GM18870 (cell line): ENCODE measurements around the gene ESPNL.
"Not testable (repeated sequence)": the region's sequence is repeated elsewhere in the genome, so short reads cannot be mapped to it uniquely, and the experiment has no call there.

Source experiments
- ATAC-seq: cut with Tn5 transposase; IDR thresholded peaks from one replicate; pipeline ENCODE4 v1.9.1; 2021; ENCODE audit warnings: moderate library complexity; ENCODE audit not compliant: unreplicated experiment

The ESPNL gene

DNA sequence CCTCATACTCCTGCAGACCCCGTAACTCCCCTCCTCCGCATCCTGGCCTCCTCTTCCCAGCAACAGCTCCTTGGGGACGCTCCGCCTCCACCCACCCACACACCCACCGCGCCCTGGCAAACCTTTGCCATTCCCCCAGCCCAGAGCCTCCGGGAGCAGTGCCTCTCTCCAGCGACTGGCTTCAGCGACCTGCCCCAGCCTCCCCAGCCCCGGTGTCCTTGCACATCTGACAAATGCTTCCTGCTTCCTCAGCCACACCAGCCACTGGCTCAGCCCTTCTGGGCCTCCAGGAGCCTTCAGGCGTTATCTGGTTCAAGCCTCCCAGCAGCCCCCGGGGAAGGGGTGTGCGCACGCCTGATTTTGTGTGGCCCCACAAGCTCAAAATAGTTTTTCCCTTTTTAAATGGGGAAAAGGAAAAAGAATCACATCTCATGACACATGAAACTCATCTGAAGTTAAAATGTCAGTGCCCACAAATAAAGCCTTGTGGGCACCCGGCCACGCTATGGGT lies 14.2 kb downstream of the ESPNL start:
- ATAC-seq: no peak

DNA sequence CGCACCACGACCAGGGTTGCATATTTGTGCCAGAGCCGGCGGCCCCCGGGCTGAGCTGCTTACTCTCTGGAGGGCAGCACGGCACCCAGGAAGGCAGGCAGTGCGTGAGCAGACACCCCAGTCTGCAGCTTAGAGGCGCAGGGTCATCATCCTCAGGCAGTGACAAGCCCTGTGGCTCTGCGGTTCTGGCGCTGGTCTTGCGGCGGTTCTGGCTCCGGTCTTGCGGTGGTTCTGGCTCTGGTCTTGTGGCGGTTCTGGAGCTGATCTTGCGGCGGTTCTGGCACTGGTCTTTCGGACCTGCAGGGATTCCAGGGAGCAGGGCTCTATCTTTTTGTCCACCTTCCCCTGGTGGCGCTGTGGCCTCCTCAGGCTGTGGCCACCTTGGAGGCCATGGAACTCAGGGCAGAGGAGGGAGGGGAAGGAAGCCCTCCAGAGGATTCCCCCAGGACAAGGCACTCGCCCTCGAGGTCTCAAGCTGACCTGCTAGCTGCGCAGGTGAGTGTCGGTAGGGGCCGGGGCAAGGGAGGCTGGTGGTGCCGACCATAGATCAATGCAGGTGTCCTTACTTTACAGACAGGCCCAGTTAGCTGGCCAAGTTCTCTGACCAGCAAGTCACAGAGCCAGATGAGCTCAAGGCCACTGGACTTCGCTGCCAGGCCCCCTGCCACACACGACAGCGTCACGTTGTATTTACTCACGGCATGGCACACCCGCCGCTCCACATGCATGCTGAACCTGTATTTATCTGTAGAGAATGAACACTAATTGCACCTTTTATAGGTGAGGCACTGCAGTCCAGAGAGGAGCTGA lies 14.9 kb downstream of the ESPNL start:
- no peak for ATAC-seq

DNA sequence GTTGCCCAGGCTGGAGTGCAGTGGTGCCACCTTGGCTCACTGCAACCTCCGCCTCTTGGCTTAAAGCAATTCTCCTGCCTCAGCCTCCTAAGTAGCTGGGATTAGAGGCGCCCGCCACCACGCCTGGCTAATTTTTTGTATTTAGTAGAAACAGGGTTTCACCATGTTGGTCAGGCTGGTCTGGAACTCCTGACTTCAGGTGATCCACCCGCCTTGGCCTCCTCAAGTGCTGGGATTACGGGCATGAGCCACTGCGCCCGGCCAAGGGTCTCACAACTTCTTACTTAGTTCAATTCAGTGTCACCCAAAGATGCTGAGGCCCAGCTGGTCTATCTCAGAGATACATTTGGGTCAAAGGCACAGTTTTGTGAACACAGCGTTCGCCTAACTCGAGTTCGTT lies 15.6 kb downstream of the ESPNL start:
- ATAC-seq: not testable (repeated sequence)

DNA sequence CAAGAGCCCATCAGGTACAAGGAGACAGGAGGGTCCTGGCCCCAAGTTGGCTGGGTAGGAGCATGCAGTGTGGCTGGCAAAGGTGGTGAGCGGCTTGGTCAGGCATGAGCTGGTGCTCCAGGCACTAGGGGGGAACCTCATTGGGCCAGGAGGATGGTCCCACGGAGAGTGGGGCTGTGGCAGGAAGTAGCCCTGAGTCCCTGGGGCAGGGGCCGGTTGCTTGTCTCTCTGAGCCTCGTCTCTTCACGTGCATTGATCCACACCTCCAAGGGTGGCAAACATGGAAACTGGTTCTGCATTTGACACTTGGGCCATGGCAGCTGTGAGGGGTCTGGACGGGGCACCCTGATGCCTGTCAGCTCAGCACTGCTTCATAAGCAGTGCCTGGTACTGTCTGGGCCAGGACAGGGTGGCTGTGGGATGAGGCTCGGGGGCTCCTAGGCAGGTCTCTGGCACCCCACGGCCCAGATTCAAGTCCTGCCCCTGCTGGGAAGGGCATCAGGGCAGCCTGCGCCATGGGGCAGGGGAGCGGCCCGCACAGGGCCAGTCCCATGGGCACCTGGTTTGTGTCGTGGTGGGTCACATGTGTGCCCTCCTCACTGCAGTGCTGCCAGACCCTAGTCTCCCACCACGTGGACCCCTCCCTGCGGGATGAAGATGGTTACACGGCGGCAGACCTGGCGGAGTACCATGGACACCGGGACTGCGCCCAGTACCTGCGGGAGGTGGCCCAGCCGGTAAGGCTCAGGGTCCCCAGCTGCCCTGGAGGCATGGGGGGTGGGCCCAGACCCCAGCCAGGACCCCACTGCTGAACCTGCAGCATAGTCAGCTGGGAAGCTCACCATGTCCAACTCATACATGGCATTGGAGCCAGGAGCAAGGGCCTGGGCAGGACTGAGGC lies 16.4 kb downstream of the ESPNL start:
- ATAC-seq: no peak

DNA sequence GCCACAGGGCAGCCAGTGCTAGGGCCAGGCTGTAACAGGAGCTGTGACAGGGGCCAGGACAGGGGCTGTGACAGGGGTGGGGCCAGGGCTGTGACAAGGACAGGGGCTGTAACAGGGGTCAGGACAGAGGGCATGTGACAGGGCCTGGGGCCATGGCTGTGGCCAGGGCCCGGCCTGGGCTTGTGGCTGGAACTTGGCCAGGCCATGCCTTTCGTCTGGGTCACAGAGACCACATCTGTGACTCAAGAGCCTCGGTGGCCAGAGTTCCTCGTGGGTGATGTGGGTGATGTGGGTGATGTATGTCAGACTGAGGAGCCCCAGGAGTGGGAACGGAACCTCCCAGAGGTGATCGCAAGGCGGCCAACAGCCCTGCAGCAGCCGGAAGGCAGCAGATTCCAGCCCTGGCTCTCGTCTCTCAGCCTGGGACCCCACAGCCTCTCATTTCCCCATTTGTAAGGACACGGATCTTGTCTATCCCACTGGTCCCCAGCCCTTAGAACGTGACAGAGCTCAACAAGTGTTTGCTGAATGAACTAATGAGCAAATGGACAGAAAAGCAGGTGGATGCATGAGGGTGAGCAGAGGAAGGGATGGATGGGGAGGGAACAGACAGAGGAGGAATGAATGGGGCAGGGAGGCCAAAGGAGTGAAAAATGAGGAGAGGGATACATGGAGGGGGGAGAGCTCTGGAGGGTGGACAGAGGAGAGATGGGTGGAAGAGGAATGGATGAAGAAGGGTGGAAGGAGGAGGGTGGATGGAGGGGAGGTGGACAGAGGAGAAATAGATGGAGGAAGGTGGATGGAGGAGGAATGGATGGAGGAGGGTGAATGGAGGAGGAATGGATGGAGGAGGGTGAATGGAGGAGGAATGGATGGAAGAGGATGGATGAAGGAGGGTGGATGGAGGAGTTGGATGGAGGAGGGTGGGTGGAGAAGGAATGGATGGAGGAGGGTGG lies 17.3 kb downstream of the ESPNL start:
- ATAC-seq: no peak

DNA sequence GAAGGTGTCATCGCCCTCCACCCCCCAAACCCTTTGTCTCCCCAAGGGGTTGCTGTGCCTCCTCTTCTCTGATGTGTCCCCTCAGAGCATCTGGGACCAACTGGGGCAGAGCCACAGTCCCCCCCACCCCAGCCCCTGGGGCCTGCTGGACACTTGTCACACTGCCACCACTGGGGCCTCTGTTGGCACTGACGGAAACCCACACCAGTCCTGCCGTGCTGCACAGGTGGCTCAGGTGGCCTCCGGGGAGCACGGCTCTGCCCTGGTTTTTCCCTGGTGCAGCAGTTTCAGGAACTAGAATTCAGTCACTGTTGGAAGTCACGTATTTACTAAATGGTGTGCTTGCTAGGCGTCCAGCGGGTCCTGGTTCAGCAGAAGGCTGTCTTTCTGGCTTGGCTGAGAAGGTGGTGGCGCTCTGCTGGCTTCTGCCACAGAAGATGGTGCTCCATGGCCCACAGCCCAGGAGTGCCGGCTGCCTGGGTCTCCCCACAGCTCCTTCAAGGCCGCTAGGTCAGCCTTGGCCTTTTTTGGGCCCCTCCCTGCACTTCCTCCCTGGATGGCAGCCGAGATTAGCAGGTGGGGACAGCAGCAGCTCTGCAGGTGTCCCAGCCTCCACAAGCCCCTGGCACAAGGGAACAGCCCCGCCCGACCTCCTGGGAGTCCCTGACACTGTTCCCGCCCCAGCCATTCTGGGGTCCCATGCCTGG lies 19.8 kb downstream of the ESPNL start:
- no peak for ATAC-seq

DNA sequence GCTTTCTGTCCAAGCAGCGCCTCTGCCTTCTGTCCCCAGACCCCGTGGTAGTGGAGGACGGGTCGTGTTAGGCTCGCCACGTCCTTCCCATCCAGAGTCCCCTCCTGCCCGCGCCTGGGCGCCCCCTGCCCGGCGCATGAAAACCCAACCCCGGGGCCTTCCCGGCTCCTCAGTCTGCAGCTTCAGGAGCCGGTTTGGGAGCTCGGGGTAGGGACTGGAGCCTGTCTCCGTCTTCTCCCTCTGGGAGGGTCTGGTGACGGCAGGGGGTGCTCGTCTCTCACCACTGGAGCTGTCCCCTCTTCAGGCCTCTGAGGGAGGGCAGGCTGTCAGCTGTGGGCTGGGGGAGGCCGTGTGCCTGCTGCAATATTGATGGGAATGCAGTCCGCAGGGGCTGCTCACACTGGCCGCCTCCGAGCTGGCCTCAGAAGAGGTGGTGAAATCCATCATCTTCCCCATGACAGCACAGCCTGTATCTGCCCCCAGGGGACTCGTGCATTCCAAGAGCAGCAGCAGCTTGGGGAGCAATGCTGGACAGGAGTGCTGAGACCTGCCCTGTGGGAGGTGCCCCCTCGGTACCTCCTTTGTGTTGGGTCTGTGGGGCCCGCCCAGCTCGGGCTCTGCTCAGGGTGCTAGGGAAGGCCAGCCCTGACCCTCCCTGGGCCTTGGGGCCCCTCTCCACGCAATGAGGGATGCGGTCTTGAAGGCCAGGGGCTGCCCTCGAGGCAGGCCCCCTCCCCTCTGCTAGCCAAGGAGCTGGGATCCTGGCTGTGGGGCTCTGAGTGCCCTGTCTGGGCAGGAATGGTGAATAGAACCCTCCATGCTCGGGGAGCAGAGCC lies 20.5 kb downstream of the ESPNL start:
- no peak for ATAC-seq

DNA sequence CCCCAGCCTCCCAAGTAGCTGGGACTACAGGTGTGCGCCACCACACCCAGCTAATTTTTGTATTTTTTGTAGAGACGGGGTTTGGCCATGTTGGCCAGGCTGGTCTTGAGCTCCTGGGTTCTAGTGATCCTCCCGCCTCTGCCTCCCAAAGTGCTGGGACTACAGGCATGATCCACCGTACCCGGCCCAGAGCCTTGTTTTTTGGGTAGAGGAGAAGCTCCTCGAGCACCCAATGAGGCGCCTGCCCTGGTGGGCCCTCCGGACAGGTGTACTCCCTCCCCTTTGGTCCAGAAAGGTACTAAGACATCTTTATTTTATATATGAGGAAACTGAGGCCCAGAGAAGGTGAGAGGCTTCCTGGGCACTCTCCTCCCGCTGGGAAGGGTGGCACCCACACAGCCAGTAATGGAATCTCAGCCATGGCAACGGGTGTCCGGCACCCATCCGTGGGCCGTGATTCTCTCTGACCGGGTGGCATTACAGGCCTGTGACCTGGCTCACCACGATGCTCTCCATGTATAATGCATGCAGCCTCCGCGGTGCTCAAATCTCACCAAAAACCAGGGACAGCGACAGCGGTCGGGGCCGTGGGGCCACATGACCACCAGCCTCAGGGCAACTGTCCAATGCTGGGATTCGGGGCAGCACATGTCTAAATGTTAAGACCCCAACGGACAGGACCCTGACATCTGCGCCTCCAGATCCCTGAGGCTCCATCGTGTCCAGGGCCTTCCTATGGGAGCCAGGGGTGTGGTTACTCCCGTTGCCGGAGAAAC lies 21.6 kb downstream of the ESPNL start:
- no peak for ATAC-seq

DNA sequence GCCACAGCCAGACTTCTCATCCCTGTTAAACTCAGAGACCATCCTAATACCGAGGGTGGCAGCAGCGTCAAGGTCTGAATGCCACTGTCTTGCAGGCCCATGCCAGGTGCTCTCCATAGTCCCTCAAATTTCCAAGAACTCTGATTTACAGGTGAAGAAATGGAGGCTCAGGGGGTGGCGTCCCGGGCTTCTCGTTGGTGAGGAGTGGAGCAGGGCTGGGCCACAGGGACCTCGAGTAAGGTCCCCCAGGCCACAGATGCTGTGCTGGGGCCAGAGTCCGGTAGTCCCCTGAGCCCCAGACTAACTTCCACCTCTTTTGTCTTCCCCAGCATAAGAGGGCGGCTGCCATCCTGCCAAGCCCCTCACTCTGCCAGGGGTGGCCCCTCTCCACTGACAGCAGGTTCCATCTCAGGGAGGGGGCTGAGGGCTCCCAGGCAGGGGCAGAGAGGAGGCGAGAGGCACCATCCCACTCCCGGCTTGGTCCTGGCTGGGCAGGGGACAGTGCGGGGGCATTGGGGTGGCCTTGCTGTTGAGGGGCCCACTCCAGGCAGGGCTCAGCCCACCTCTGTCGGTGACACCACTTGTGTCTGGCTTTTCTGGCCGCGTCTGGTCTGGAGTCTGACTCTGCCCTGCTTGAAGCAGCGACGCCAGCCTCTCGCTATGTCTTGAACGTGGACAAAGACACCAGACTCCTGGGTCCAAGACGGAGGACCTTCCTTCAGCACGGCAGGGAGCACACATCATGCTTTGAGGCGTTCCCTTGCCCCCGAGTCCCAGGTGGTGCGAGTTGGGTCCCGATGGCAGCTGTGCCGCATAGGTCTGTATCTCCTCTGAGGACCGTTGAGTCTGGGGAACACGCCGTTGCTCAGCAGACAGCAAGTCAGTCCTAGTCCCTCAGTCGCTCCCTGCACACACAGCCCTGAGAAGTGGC lies 22.4 kb downstream of the ESPNL start:
- no peak for ATAC-seq

DNA sequence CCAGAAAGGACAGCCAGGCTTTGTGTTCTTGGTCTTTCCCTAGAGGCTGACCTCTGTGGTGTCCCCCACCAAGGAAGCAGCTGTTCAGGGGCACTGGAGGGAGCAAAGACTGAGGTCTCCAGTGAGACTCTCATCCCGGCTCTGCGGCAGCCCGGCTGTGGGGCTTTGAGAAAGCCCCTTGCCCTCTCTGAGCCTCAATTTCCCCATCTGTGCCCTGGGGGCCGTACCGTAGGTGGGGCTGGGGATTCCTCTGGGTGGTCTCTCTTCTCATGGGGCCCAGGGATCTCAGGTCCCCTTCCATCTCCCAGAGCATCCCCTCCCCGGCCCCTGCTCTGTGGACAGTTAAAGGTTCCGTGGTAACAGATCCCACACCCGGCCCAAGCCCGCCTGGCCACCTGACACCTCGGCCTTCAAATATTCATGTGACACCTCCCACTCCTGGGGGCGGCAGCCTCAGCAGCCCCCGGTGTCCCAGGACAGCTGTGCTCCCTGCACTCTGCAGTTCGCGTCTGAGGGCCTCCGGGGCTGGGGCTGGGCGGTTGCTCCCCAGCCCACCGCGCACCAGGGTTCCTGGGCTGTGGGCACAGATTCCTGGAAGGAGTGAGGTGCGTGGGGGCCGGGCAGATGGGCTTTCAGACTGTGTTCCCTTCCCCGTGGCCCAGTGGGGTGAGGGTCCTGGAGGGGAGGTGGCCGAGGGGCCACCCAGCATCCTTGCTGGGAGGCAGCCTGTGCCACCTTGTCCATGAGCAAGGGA lies 23.3 kb downstream of the ESPNL start:
- ATAC-seq: no peak

DNA sequence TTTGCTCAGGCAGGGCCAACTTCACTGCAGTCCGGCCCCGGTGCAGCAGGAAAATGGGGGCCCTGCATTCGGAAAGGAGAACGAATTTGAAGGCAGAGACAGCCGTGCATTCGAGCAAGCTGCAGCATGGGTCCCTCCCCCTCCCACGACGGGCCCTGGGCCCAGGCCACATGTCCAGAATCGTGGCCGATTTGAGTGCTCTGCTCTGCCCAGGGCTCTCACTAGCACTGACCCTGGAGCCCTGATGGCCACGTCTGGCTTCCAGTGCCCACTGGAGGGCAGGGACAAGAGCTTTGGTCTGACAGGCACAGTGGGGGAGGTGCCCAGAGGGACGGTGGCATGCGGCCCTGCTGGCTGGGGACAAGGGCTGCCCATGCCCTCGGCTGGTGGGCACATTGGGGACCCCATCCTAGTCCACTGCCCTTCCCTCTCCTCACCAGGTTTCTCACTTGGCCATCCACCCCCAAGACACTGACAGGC lies 23.9 kb downstream of the ESPNL start:
- no peak for ATAC-seq

DNA sequence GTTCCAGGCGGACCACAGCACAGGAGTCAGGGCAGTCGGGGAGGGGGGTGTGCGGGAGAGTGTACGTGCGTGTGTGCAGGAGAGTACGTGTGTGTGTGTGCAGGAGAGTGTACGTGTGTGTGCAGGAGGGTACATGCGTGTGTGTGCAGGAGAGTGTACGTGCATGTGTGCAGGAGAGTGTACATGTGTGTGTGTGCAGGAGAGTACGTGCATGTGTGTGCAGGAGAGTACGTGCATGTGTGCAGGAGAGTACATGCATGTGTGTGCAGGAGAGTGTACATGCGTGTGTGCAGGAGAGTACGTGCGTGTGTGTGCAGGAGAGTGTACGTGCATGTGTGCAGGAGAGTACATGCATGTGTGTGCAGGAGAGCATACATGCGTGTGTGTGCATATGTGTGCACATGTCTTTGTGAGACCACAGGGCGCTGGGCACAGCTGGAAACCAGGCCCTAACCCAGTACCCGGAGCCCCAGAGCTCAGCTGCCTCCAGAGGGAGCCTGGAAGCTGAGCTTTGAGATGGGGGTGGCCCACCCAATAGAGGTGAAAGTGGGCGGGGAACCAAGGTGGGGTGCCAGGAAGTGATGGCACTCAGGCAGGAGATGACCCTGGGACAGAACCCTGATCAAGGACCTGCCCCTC lies 24.5 kb downstream of the ESPNL start:
- no peak for ATAC-seq

DNA sequence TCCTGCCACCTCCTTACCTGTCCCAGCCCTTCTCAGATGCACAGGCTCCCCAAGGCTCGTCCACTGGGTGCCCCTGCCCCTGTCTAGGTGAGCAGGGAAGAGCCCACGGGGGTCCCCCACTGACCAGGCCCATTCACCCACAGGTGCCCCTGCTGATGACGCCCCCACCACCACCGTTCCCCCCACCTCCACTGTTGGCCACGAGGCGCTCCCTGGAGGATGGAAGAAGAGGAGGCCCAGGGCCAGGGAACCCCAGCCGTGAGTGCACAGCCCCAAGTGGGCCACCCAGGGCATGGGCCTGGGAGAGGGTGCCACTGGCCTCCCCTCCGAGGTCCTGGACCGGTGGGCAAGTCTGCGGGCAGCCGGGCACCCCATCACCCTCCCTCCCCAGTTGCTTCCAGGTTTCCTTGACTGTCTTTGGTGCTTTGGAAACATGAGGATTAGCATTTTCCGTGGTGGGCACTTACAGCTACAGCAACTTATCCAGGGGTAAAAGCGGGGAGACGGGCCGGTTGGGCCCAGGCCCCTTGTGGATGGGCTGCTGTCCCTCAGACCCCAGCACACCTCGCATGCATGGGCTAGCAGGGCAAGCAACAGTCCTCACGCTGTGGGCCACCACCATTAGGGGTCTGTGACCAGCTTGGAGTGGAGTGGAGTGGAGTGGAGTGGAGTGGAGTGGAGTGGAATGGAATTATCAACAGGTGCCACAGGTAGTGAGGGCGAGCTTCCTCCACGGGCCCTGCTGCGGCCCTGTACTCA lies 25.2 kb downstream of the ESPNL start:
- no peak for ATAC-seq

DNA sequence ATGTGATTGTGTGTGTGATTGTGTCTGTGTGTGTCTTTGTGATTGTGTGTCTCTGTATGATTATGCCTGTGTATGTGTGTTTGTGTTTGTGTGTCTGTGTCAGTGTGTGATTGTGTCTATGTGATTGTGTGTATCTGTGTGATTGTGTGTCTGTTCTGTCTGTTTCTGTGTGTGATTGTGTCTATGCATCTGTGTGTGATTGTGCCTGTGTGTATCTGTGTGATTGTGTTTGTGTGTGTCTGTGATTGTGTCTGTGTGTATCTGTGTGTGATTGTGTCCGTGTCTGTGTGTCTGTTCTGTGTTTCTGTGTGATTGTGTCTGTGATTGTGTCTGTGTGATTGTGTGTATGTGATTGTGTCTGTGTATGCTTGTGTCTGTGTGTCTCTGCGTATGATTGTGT lies 26.2 kb downstream of the ESPNL start:
- no peak for ATAC-seq

DNA sequence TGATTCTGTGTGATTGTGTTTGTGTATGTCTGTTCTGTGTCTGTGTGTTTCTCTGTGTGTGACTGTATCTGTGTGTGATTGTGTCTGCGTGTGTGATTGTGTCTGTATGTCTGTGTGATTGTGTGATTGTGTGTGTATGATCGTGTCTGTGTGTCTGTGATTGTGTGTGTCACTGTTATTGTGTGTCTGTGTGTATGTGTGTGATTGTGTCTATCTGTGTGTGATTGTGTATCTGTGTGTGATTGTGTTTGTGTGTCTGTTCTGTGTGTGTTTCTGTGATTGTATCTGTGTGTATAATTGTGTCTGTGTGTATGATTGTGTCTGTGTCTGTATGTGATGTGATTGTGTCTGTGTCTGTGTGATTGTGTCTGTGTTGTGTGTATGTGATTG lies 26.6 kb downstream of the ESPNL start:
- ATAC-seq: no peak
